Epithelial cell of proximal tubule (primary cell): ENCODE data around the gene ASAP2. TPM values are rescaled to one million over a fixed set of nuclear protein-coding genes. Genes with fewer than 3 reads are reported as not detected.

Source experiments
- DNase-seq: peaks from one replicate; pipeline ENCODE4 v3.0.0-alpha.2; 2011; ENCODE audit warnings: low read depth
- H3K4me3 ChIP-seq: 2 replicates; pipeline ENCODE4 v1.5.1; 2011; ENCODE audit warnings: low read depth, mild to moderate bottlenecking, low read length
- CTCF ChIP-seq: conservative IDR thresholded peaks from 2 replicates; pipeline ENCODE4 v1.5.1; 2012; ENCODE audit warnings: low read depth, mild to moderate bottlenecking, low read length
- total RNA-seq: library from RNA; depleted of rRNA; stranded (reverse); fragments of >200 nt; gene quantifications from 2 replicates; pipeline ENCODE4 v1.2.3, GENCODE V29; 2015

Gene ASAP2
- total RNA-seq, 1 donor from 2014 or later, result 33.0 TPM

GRCh38 chr2:9341337-9341887, 134.8 kb downstream of the ASAP2 start:
- no peak for TF ChIP-seq CTCF
- DNase-seq, result no peak
- H3K4me3 ChIP-seq, result no peak overlapping the region

- no peak for DNase-seq
- TF ChIP-seq CTCF, result no peak
- no peak overlapping the region for H3K4me3 ChIP-seq
These were observed 136.0 kb downstream of the ASAP2 start for GRCh38 chr2:9342659-9343058.

GRCh38 chr2:9343524-9343923, 136.9 kb downstream of the ASAP2 start:
- DNase-seq, result no peak
- no peak overlapping the region for H3K4me3 ChIP-seq
- TF ChIP-seq CTCF, result no peak

GRCh38 chr2:9344434-9344833, 137.8 kb downstream of the ASAP2 start:
- H3K4me3 ChIP-seq, result no peak overlapping the region
- no peak for DNase-seq
- no peak for TF ChIP-seq CTCF

- DNase-seq, result no peak
- no peak for TF ChIP-seq CTCF
- H3K4me3 ChIP-seq, result no peak overlapping the region
These were observed 138.7 kb downstream of the ASAP2 start for GRCh38 chr2:9345343-9345742.

- no peak for TF ChIP-seq CTCF
- DNase-seq, result no peak
- H3K4me3 ChIP-seq, result no peak overlapping the region
These were observed 139.4 kb downstream of the ASAP2 start for GRCh38 chr2:9345997-9346396.

- no peak for TF ChIP-seq CTCF
- DNase-seq, result no peak
- no peak overlapping the region for H3K4me3 ChIP-seq
These were observed 140.3 kb downstream of the ASAP2 start for GRCh38 chr2:9346885-9347284.
